Activated T-cell treated with anti-CD3 and anti-CD28 coated beads, Interleukin-2, amount 50 U/mL, for 4 hours (primary cell): ENCODE data around the gene KIAA0513. TPM values are rescaled to one million over a fixed set of nuclear protein-coding genes. Genes with fewer than 3 reads are reported as not detected.
A peak's percentile ranks its signal among the peaks of the same experiment; 100 is the strongest.
"Not testable (repeated sequence)": the region's sequence is repeated elsewhere in the genome, so short reads cannot be mapped to it uniquely, and the experiment has no call there.

ENCODE experiments used
- ATAC-seq, 2 donors: fragments of 200-7000 bp; cut with Tn5 transposase; one replicate each; pipeline ENCODE4 v1.10.0; 2021
- DNase-seq: peaks from one replicate; pipeline ENCODE4 v3.0.0-alpha.2; 2020
- H3K27me3 Mint-ChIP-seq: one replicate; pipeline ENCODE4 v1.8.0; 2021; ENCODE audit warnings: low read depth, mixed read lengths
- H3K36me3 Mint-ChIP-seq: one replicate; pipeline ENCODE4 v1.8.0; 2022; ENCODE audit warnings: mixed read lengths; ENCODE audit not compliant: insufficient read depth
- H3K4me1 Mint-ChIP-seq: one replicate; pipeline ENCODE4 v1.8.0; 2021; ENCODE audit warnings: low read depth, mixed read lengths
- H3K4me3 Mint-ChIP-seq: one replicate; pipeline ENCODE4 v1.8.0; 2021; ENCODE audit warnings: mild to moderate bottlenecking, moderate library complexity, mixed read lengths
- H3K9me3 Mint-ChIP-seq: one replicate; pipeline ENCODE4 v1.8.0; 2021; ENCODE audit warnings: mixed read lengths
- total RNA-seq, 3 donors: library from RNA; stranded (reverse); gene quantifications; one replicate each; pipeline ENCODE4 v1.2.1, GENCODE V29; 2021

KIAA0513 gene
- total RNA-seq, 3 donors from 2014 or later, result 13.6 to 19.6 (median 17.6) TPM

DNA sequence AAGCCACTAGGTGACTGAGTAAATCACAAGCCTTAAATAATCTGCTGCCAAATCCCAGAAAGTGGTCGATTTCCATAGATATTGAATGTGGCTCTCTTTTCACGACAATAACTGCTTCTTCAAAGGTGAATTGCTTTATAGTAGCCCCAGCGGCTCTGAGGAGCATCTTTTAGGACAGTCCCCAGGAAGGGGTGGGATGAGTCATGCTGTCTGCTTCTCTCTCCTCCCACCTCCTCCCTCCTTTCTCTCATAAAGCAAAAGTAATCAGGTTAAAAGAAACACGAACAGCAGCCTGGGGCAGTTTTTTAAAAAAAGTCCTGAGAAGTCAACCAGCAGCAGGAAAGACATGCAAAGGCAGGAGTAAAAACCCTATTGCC is 1.8 kb downstream of the KIAA0513 start:
- Mint-ChIP-seq H3K4me1 (peaks cover 42% of the 10 kb centered on the region), H3K27me3 (no peaks in the 10 kb centered on the region), H3K36me3 (peaks cover 4% of the 10 kb centered on the region), H3K9me3 (no peaks in the 10 kb centered on the region), H3K4me3 (peak overlapping the region; percentile 91)
- ATAC-seq, result peak; percentile 66 to 70
- peak; percentile 61 for DNase-seq

DNA sequence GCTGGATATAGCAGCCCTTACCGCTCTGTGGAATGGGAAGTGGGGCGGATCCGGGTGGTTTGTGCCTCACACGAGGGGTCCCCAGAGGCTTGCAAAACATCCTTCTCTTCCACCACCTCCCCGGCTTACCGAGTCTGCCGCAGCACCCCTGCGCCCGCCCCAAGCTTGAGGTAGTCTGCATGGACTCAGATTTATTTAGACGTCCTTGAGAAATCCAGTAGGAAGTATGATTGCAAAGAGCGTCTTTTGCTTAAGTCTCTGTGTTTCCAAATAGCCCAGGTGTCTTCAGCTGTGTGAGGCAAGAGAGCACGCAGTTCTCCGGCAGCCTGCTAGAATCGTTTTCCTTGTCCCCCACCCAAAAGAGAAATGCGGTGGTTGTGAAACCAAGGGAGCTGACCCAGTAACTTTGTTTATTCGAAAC is 2.4 kb downstream of the KIAA0513 start:
- Mint-ChIP-seq H3K4me3 (peak overlapping the region; percentile 91), H3K9me3 (no peaks in the 10 kb centered on the region), H3K27me3 (no peaks in the 10 kb centered on the region), H3K36me3 (peaks cover 4% of the 10 kb centered on the region), H3K4me1 (peaks cover 42% of the 10 kb centered on the region)
- ATAC-seq (no peak), DNase-seq (no peak)

DNA sequence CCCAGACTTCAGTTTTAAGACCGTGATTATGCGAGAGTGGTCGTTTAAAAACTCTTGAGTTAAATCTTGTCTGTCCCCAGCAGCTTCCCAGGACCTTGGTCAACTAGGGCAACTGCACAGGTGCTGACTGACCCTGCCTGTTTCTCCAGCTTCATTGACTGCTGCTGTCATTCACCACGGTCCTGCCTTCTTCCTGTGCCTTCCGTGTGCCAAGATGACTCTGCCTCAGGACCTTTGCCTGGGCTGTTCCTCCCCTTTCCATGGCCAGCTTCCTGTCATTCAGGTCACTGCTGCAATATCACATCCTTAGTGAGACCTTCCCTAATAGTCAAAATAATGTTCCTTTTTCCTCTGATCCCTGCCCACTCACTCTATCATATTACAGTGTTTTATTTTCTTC is 3.9 kb downstream of the KIAA0513 start:
- ATAC-seq (no peak), DNase-seq (no peak)
- peaks cover 4% of the 10 kb centered on the region for H3K36me3 Mint-ChIP-seq
- no peaks in the 10 kb centered on the region for H3K9me3 Mint-ChIP-seq
- no peak overlapping the region for H3K4me3 Mint-ChIP-seq
- no peaks in the 10 kb centered on the region for H3K27me3 Mint-ChIP-seq
- peaks cover 37% of the 10 kb centered on the region for H3K4me1 Mint-ChIP-seq

DNA sequence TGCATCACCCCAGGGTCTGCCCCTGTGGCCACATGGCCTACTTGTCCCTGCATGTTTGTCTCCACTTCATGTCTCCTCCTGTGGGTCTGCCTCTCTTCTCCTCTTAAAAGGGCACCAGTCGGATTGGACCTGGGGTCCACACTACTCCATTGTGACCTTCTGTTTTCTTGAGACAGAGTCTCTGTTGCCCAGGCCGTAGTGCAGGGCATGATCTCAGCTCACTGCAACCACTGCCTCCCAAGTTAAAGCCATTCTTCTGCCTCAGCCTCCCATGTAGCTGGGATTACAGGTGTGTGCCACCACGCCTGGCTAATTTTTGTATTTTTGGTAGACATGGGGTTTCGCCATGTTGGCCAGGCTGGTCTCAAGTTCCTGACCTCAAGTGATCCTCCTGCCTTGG is 4.6 kb downstream of the KIAA0513 start:
- not testable (repeated sequence) for ATAC-seq, H3K36me3 Mint-ChIP-seq, H3K4me3 Mint-ChIP-seq, DNase-seq, H3K9me3 Mint-ChIP-seq, H3K27me3 Mint-ChIP-seq
- peaks cover 36% of the 10 kb centered on the region for H3K4me1 Mint-ChIP-seq

DNA sequence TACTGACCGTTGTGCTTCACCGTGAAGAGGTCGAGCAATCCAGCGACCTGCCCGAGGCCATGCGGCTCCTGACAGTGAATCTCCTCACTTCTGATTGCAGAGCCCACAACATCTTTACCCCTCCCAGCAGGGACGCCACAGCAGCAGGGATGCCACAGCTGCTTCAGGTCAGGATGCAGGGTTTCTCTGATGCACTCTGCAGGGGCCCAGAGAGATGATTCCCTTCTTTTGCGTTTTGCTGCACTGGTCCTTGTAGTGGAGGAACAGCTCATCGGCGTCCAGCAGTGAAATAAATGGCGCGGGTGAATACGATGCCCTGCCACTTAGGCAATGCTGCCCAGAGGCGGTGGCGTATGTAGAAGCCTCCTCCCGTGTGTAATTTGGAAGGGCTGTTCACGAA is 5.6 kb downstream of the KIAA0513 start:
- H3K36me3 Mint-ChIP-seq, result peaks cover 4% of the 10 kb centered on the region
- H3K27me3 Mint-ChIP-seq, result no peaks in the 10 kb centered on the region
- no peak overlapping the region for H3K4me3 Mint-ChIP-seq
- H3K4me1 Mint-ChIP-seq, result peaks cover 33% of the 10 kb centered on the region
- H3K9me3 Mint-ChIP-seq, result no peaks in the 10 kb centered on the region
- ATAC-seq (no peak), DNase-seq (no peak)

DNA sequence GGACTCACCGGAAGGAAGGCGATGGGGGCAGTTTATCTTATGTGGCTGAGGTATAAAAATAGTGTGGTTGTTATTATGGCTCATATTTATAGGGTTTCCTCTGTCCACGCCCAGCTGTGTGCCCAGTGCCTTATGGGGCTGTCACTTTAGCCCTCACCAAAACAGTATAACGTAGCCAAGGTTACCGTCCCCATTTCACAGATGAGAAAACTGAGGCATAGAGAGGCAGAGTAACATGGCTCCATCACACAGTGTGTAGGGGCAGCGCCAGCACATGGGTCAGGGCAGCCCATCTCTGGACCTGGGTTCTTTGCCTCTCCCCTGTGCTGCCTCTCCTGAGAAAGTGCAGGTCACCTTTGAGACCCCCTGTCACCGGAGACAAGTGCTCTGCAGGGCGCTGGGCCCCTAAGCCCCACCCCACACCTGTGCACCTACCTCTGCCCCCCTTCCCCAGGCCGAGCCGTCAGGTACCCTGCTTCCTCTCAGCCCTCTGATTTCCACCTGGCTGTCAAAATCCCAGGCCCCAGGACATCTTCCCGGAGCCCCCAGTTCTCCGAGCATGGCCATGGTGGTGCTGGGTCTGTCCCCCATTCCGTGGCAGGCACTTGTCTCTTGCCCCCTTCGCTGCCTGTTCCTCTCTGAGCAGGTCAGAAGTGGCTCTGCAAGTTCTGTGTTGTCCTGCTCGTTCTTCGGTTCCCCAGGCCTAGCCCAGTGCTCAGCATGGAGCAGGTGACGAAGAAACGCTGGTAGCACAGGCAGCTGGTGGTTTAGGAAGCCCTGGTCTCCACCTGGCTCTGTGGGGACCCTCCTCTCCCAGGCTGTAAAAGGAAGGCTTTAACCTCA is 7.2 kb downstream of the KIAA0513 start:
- peaks cover 16% of the 10 kb centered on the region for H3K4me1 Mint-ChIP-seq
- no peak for DNase-seq
- H3K27me3 Mint-ChIP-seq, result no peaks in the 10 kb centered on the region
- no peak overlapping the region for H3K4me3 Mint-ChIP-seq
- no peaks in the 10 kb centered on the region for H3K9me3 Mint-ChIP-seq
- H3K36me3 Mint-ChIP-seq, result peaks cover 4% of the 10 kb centered on the region
- ATAC-seq, result no peak

DNA sequence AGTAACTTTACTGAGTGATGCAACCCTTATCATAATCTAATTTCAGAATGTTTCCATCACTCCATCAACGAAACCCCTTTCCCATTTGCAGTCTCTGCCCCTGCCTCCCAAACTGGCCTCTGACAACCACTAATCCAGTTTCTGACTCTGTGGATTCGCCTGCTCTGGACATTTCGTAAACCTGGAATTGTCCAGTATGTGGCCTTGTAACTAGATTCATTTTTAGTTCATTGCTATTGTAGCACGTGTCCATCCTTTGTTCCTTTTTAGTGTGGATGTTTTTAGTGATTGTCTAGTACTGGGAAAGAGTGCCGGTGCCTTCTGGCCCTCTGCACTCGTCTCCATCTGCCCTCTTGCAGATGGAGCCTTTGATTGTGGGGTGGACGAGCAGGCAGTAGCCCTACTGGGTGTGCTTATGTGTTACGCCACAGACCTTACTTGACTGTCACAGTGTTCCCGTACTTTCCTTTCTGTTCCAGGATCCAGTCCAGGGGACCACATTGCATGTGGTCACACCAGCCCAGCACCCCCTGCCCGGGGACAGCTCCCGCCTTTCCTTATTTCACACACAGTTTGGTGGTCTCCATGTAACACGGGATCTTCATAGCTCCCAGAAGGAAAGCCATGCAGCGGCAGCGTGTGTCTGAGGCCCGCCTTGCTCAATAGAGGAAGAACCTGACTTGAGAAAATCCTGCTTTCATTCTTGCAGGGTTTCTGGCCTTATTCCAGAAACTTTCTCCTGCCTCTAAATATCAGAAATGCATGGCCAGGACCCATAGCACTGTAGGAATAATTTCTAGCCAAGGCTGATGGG is 8.8 kb downstream of the KIAA0513 start:
- peaks cover 10% of the 10 kb centered on the region for H3K4me1 Mint-ChIP-seq
- ATAC-seq, result no peak

DNA sequence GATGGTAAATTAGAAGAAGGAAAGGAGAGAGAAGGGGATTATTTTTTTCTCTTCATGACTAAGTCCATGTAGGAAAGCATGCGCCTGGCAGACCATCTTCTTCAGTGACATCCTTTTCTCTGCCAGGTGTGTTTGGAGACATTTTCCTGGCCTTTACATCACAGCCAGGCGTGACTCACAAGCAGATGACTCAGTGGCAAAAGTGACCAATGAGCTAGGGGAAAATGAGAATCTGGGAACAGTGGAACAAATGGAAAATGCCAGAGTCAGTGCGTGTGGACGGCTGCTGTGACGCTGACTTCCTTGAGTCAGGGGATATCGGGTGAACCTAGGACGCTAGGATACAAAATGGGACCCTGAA is 9.4 kb downstream of the KIAA0513 start:
- Mint-ChIP-seq H3K9me3 (no peaks in the 10 kb centered on the region), H3K4me3 (no peak overlapping the region), H3K4me1 (peaks cover 8% of the 10 kb centered on the region), H3K36me3 (peaks cover 3% of the 10 kb centered on the region), H3K27me3 (no peaks in the 10 kb centered on the region)
- ATAC-seq (no peak), DNase-seq (peak; percentile 22)

More for the DNA sequence above, 8.8 kb downstream of the KIAA0513 start:
- H3K36me3 Mint-ChIP-seq, result peaks cover 3% of the 10 kb centered on the region
- no peak overlapping the region for H3K4me3 Mint-ChIP-seq
- no peaks in the 10 kb centered on the region for H3K9me3 Mint-ChIP-seq
- no peaks in the 10 kb centered on the region for H3K27me3 Mint-ChIP-seq
- DNase-seq, result no peak

DNA sequence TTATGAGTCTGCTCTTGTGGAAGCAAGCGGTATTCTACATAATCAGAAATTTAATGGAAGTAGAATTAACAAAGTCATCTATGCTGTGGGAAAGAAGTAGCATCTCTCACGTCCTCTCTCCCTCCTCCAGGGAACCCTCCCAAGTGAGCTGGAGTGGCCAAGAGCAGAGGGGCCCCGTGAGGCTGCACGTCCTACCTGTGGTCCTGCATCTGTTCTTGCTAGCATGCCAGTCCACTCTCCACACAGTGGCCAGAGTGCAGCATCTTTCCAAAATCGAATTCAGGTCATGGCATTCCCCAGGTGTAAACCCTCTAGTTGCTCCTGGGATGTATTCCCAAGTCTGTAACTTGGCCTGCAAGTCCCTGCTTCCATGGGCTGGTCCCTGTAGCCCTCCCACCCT is 10.1 kb downstream of the KIAA0513 start:
- no peaks in the 10 kb centered on the region for H3K27me3 Mint-ChIP-seq
- H3K4me3 Mint-ChIP-seq, result no peak overlapping the region
- ATAC-seq, result no peak
- H3K9me3 Mint-ChIP-seq, result no peaks in the 10 kb centered on the region
- H3K36me3 Mint-ChIP-seq, result no peaks in the 10 kb centered on the region
- DNase-seq, result no peak
- H3K4me1 Mint-ChIP-seq, result peaks cover 8% of the 10 kb centered on the region

DNA sequence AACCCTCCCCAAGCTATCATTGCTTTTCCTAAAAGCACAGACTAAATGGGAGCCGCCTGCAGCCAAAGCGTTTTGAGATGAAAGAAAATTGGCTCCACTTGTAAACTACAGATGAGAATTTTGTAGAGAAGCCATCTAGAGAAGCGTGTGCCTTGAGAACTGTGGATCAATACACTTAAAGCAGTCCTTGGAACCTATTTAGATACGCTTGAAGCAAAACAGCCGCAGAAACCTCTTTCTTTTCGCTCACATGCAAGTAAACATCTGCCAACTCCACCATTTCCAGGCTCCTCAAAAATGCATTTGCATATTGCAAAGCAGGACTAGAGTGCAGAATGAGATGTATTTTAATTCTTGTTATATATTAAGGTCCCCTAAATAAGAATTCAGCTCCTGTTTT is 13.1 kb downstream of the KIAA0513 start:
- Mint-ChIP-seq H3K4me3 (no peak overlapping the region), H3K36me3 (peaks cover 2% of the 10 kb centered on the region), H3K9me3 (no peaks in the 10 kb centered on the region), H3K27me3 (no peaks in the 10 kb centered on the region), H3K4me1 (peaks cover 6% of the 10 kb centered on the region)
- DNase-seq (no peak), ATAC-seq (no peak)

DNA sequence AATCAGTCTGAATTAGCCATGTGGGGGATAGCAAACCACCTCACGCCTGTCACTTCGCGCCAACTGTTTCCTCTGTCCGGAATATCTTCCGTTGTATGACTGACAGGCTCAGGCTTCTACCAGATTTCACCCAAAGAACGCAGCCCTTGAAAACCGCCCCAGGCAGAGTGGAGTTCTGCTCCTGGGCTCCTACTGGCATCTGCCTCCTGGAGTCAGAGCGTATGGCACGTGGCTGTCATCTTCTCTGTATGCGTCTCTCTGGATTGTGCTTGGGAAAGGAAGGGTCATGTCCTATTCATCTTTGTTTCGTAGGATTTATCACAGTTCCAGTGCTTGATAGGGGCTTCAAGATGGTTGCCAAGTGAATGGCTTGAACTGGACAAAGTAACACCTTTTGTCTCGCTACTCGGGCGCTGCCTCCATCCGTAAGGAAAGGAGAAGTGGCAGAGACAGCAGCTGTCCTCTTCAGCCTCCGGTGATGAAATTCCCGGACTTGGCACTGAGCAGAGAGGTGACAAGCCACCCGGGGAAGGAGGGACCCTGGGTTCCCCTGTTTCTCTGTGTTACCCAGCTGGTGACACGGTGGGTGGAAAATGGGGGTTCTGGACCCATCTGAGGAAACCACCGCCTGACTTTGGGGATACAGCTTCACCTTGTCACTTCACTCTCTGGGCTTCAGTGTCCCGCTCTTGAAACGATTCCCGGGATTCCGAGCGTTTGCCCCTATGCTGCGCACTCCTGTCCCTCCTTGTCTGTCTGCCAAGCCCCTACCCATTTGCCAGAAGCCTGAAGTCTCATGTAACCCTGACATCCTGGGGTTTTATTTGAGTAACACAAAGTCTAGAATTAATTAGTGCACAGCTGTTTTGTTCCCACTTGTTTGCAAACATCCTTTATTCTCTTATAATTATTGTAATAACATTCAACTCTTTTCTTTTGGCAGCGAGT is 13.9 kb downstream of the KIAA0513 start:
- no peaks in the 10 kb centered on the region for H3K27me3 Mint-ChIP-seq
- H3K4me3 Mint-ChIP-seq, result no peak overlapping the region
- peaks cover 6% of the 10 kb centered on the region for H3K4me1 Mint-ChIP-seq
- ATAC-seq, result no peak
- DNase-seq, result no peak
- no peaks in the 10 kb centered on the region for H3K9me3 Mint-ChIP-seq
- peaks cover 10% of the 10 kb centered on the region for H3K36me3 Mint-ChIP-seq

DNA sequence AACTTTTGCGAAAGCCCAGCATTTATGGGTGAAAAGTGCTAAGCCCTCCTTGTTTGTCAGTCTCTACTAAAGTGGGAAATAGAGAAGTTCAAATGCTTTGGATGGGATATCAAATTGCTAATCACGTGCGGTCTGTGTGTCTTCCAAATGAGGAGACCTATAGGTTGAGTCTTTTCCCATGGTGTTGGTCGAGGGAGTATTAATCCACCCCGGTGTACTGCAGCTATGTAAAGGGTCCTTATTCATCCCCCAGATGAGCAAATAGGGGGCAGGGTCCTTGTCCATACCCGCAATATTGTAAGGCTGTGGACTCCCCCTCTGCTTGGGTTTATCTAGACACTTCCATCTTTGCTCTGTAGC is 14.6 kb downstream of the KIAA0513 start:
- Mint-ChIP-seq H3K4me1 (peaks cover 7% of the 10 kb centered on the region), H3K4me3 (no peak overlapping the region), H3K27me3 (no peaks in the 10 kb centered on the region), H3K36me3 (peaks cover 12% of the 10 kb centered on the region), H3K9me3 (no peaks in the 10 kb centered on the region)
- no peak for ATAC-seq
- no peak for DNase-seq

DNA sequence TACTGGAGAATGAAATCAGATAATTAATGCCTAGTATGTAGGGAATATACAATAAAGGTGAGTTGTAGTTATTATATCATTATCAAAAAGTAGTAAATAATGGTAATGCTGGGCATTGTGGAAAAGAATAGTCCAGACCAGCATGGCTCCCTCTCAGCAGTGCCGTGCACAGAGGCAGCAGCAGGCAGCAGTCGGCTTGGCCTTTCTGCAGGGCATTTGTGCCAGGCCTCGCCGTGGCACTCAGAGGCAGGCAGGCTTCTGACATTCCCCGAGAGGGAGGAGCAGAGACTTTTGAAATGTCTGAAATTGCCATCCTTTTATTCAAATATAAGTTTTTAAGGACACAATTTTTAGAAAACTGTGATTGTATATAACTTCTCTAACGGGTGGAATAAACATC is 15.0 kb downstream of the KIAA0513 start:
- H3K27me3 Mint-ChIP-seq, result no peaks in the 10 kb centered on the region
- no peak overlapping the region for H3K4me3 Mint-ChIP-seq
- ATAC-seq, result no peak
- peaks cover 12% of the 10 kb centered on the region for H3K36me3 Mint-ChIP-seq
- H3K9me3 Mint-ChIP-seq, result no peaks in the 10 kb centered on the region
- no peak for DNase-seq
- peaks cover 6% of the 10 kb centered on the region for H3K4me1 Mint-ChIP-seq

DNA sequence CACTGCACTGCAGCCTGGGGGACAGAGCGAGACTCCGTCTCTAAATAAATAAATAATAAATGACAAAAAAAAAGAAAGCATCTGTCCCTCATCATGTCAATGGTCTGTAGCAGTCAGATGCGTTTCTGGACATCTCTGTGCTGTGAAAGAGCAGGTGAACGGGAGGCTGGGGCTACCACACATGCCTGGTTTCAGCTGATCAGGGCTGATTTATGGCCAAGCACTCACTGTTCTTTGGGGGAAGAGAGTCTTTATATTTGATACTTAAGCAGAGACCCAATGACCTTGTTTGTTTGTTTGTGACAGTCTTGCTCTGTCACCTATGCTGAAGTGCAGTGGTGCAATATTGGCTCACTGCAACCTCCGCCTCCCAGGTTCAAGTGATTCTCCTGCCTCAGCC is 17.5 kb downstream of the KIAA0513 start:
- no peaks in the 10 kb centered on the region for H3K9me3 Mint-ChIP-seq
- DNase-seq (no peak), ATAC-seq (no peak)
- peaks cover 14% of the 10 kb centered on the region for H3K36me3 Mint-ChIP-seq
- peaks cover 8% of the 10 kb centered on the region for H3K4me1 Mint-ChIP-seq
- no peaks in the 10 kb centered on the region for H3K27me3 Mint-ChIP-seq
- no peak overlapping the region for H3K4me3 Mint-ChIP-seq
